Measurements from ENCODE around the gene RSRC1.
"Not testable (repeated sequence)": the region's sequence is repeated elsewhere in the genome, so short reads cannot be mapped to it uniquely, and the experiment has no call there.

Gene RSRC1

GRCh38 chr3:158458464-158458863, 348.6 kb downstream of the RSRC1 start:
- DNase-seq (ENCODE audit: low read depth in 2 of 2) = no peak

DNA sequence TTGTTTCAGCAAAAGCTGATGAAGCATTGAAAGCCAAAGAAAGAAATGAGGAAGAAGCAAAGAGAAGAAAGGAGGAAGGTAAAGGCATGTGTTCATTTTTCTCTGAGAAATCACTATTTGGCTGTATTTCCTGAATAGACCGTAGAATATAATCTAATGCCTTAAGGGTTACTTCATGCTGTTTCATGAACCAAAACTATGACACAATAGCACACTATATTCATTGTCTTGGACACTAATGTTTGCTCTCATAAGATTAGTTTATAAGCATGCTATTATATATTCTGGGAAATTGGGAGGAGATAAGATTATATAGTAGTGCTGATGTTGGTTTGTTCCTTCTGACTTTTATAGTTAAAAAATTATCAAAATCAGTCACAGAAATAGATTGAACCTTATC, 351.0 kb downstream of the RSRC1 start:
- DNase-seq (ENCODE audit: low read depth in 2 of 2) = no peak

GRCh38 chr3:158463556-158463955, 353.7 kb downstream of the RSRC1 start:
- no peak for DNase-seq (ENCODE audit: low read depth in 2 of 2)

DNA sequence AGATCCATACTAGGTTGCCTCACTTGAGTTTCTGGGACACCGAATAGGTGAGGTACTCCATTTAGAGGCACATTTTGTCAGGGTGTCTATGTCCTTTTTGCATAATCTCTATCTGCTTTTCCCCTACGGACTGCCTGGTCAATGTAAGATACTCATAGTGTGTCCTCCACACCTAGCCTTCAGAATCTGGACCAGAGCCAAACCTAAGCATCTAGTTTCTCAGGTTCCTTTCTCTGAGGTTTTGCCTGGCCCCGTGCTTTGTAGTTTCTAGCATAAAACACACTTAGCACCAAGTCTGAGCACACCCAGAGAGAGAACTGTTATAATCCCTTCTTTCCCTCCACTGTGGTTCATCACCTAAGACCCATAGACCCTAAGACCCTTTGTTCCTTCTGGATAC, 355.2 kb downstream of the RSRC1 start:
- no peak for DNase-seq (ENCODE audit: low read depth in 2 of 2)

GRCh38 chr3:158470944-158471638, 361.2 kb downstream of the RSRC1 start:
- DNase-seq (ENCODE audit: low read depth in 2 of 2) = peak; percentile 25 to 28

- DNase-seq (ENCODE audit: low read depth in 2 of 2) = peak; percentile 88 to 94
Observed at GRCh38 chr3:158471639-158472294, 361.9 kb downstream of the RSRC1 start.

DNA sequence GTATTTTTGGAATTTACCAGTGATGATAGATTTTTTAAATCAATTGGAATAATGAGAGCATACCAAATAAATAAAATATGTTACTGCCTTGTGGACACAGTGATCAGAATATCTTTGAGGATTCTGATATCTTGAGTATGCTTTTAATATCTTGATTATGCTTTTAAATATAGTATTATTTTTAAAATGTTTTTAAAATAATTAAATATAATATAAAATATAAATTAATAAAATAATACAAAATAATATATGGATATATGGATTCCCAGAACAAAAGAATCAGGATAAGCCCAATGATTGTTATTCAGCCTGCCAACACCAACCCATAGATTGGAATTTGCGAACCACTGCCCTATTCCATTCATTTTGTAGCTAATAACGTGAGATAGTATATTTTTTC, 369.2 kb downstream of the RSRC1 start:
- DNase-seq (ENCODE audit: low read depth in 2 of 2) = no peak

DNA sequence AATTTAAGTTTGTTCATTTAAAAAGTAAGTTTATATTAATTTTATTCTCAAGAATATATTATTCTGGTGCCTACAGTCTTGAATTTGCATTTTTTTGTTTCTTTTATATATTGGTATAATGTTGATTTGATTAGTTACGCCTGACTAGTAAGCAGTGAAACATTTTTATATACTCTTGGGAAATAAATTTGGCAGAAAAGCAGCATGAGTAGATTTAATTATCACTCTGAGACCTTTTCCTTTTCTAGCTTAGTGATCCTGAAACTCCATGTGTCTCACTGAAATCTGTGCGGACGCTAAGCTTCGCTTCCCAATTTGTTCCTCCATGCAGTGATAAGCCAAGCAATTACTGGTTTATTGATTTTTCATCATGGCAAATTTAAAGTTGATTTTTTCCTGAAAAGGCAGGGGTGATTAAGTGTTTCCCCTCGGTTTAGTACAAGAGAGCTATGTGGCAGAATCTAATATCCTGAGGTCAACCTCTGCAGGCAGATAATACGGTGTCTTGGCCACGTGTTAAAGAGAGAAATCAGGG, 373.9 kb downstream of the RSRC1 start:
- DNase-seq (ENCODE audit: low read depth in 2 of 2) = peak in 1 of 2 experiments; percentile 24

DNA sequence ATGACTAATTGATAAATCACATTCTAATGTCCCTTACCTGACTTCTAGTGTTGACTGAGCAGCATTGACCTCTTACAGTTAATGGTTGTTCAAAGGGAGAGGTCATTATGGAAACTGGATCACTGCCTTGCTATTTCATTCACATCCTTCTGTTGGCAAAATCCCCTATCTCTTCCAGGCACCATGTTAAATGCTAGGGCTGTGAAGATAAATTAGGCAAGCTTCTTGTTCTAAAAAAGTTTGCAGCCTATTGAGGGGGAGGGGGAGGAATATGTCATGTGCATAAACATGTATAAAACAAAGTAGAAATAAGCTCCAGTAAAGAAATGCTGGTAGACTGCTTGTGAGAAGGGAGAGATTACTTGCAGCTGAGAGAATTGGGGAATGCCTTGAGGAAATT, 376.3 kb downstream of the RSRC1 start:
- DNase-seq (ENCODE audit: low read depth in 2 of 2) = no peak

DNA sequence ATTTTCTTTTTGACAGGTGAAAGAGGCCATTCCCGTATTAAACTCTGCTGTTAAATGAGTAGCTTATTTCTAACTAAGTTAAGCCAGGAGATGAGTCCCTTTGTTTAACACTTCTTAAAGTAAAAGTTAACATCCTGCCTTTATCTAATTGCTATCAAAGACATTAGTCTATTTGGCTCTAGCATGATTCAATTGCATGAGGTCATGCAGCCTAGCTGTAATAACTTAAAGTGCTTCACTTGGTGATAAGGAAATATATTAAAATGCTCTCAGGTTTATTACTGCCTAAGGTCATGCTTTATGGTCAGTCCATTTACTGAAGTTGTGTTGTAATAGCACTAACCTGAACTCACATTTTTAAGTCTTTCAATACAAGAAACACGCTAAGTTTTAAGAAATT, 378.8 kb downstream of the RSRC1 start:
- no peak for DNase-seq (ENCODE audit: low read depth in 2 of 2)

DNA sequence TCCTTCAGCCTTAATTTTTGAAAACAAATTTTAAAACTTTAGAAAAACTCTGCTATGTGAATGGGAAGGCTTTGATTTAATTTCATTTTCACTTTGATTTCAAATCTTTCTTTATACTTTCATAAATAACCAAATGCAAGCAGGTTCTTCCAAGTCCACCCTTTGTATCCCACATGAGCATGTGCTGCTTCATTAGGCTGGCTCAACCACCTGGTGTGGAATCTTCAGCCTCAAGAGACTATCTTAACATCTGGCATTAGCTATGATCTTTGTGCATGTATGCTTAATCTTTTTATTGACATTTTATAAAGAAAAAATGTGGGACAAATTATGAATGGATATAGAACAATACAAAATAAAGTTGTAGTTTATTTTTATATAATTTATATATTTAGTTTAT, 379.3 kb downstream of the RSRC1 start:
- DNase-seq (ENCODE audit: low read depth in 2 of 2) = no peak

- DNase-seq (ENCODE audit: low read depth in 2 of 2) = no peak
Observed at GRCh38 chr3:158491968-158492367, 382.1 kb downstream of the RSRC1 start.

DNA sequence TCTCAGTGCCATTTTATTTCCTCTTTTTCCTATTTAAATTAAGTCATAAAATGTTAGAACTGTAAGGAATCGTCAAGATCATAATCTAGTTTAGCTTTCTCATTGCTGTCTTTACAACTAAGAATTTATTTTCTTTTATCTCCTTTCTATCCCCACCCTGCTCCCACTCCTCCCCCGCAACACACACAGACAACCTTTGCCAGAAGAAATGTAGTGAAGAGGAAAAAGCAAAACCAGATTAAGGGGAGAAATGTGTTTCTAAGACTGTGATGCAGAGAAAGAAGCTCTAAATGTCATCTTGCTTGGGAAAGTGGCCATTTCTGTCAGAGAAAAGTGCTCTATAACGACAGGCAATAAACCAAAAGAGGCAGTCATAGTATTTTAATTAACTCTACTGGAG, 382.8 kb downstream of the RSRC1 start:
- DNase-seq (ENCODE audit: low read depth in 2 of 2) = no peak

GRCh38 chr3:158493931-158494330, 384.0 kb downstream of the RSRC1 start:
- DNase-seq (ENCODE audit: low read depth in 2 of 2) = no peak

- DNase-seq (ENCODE audit: low read depth in 2 of 2) = no peak
Observed at GRCh38 chr3:158494673-158495072, 384.8 kb downstream of the RSRC1 start.

DNA sequence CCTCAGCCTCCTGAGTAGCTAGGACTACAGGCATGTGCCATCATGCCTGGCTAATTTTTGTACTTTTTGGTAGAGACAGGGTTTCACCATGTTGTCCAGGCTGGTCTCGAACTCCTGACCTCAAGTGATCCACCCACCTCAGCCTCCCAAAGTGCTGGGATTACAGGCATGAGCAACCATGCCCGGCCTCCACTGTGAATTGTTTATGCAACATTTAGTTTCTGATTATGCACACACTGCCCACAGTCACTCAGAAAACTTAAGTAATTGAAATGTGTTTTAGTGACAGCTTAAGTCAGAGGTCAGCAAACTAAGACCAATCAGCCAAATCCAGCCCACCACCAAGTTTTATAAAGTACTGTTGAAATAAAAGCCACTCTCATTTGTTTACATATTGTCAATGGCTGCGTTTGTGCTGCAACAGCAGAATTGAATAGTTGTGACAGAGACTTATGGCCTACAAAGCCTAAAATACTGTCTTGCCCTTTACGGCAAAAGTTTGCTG, 385.6 kb downstream of the RSRC1 start:
- not testable (repeated sequence) for DNase-seq (ENCODE audit: low read depth in 2 of 2)

- DNase-seq (ENCODE audit: low read depth in 2 of 2) = no peak
Observed at GRCh38 chr3:158505117-158505516, 395.2 kb downstream of the RSRC1 start.

DNA sequence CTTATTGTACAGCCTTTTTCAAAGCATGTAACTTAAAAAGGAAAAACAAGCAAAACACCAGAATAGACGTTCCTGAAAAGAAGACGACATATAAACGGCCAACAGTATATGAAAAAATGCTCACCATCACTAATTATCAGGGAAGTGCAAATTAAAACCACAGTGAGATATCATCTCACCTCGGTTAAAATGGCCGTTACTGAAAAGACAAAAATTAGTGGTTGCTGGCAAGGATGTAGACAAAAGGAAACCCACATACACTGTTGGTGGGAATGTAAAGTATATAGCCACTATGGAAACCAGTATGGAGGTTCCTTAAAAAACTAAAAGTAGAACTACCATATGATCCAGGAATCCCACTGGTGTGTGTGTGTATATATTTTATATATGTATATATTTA, 396.6 kb downstream of the RSRC1 start:
- DNase-seq (ENCODE audit: low read depth in 2 of 2) = no peak

- no peak for DNase-seq (ENCODE audit: low read depth in 2 of 2)
Observed at GRCh38 chr3:158508481-158508880, 398.6 kb downstream of the RSRC1 start.

- DNase-seq (ENCODE audit: low read depth in 2 of 2) = no peak
Observed at GRCh38 chr3:158509891-158510290, 400.0 kb downstream of the RSRC1 start.

DNA sequence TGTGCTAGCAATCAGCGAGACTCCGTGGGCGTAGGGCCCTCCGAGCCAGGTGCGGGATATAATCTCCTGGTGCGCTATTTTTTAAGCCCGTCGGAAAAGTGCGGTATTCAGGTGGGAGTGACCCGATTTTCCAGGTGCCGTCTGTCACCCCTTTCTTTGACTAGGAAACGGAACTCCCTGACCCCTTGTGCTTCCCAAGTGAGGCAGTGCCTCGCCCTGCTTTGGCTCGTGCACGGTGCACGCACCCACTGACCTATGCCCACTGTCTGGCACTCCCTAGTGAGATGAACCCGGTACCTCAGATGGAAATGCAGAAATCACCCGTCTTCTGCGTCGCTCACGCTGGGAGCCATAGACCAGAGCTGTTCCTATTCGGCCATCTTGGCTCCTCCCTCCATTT, 406.8 kb downstream of the RSRC1 start:
- DNase-seq (ENCODE audit: low read depth in 2 of 2) = not testable (repeated sequence)

GRCh38 chr3:158519776-158520175, 409.9 kb downstream of the RSRC1 start:
- no peak for DNase-seq (ENCODE audit: low read depth in 2 of 2)

DNA sequence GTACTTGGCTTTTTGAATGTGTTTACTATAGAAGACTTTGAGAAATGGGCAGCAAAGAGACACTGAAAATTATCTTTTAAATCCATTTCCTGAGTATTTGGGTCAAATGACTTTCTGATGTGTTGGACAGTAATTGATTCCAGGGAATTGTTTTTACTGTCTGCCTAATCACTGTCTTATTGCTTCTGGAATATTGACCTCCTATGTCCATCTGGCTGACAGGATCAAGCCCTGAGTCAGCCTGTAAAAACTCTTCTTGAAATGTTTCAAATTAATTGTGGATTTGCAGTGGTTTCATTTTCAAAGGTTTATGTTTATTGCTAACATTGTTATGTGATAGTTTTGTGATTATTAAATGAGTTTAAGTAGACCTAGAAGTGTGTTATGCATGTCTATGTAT, 410.5 kb downstream of the RSRC1 start:
- no peak for DNase-seq (ENCODE audit: low read depth in 2 of 2)
